ENCODE measurements around the gene CEP112. TPM values are rescaled to one million over a fixed set of nuclear protein-coding genes. Genes with fewer than 3 reads are reported as not detected.

The CEP112 gene
- total RNA-seq, 1 experiment from 2014 or later, result 9.5 TPM

GRCh38 chr17:65657251-65657828 is 534.6 kb downstream of the CEP112 start:
- ChIA-PET CTCF (no interaction called here), POLR2A (no interaction called here)
- Histone ChIP-seq H3K4me1 (ENCODE audit: control insufficient read depth, insufficient read depth, low read length) (no peaks in the 10 kb centered on the region), H3K4me3 (ENCODE audit: low read depth in 2 of 2, low read length in 2 of 2) (no peak overlapping the region), H3K9me3 (ENCODE audit: control insufficient read depth, insufficient read depth, low read depth, low read length) (no peaks in the 10 kb centered on the region), H3K27ac (ENCODE audit: low read length) (no peak overlapping the region), H3K27me3 (ENCODE audit: control insufficient read depth, insufficient read depth, low read length) (no peaks in the 10 kb centered on the region), H3K36me3 (ENCODE audit: control insufficient read depth, insufficient read depth, low read length) (no peaks in the 10 kb centered on the region)
- intact Hi-C loops (cut with micrococcal nuclease; ENCODE audit: unreplicated experiment), result no loop called here
- TF ChIP-seq SIN3A (IDR thresholded peaks at IDR 0.05; ENCODE audit: borderline replicate concordance, insufficient read depth, low read depth, low read length) (no peak), CTCF (IDR thresholded peaks at IDR 0.05) (no peak), REST (IDR thresholded peaks at IDR 0.05; ENCODE audit: insufficient read depth in 1 of 2, low read depth in 2 of 2, low read length in 1 of 2) (no peak)
- in situ Hi-C loops (cut with HindIII; ENCODE audit: low pct_unique_long_range_greater_than_20kb, low sequenced_read_pairs), result no loop called here
- no TSS peak for BruUV-seq (replicated peaks)
- DNase-seq (ENCODE audit: low read depth, low spot score) (no peak), ATAC-seq (no peak)

GRCh38 chr17:65656390-65657250 is 535.3 kb downstream of the CEP112 start:
- H3K9me3 ChIP-seq (ENCODE audit: control insufficient read depth, insufficient read depth, low read depth, low read length), result no peaks in the 10 kb centered on the region
- in situ Hi-C loops (cut with HindIII; ENCODE audit: low pct_unique_long_range_greater_than_20kb, low sequenced_read_pairs) (no loop called here), intact Hi-C loops (cut with micrococcal nuclease; ENCODE audit: unreplicated experiment) (no loop called here)
- H3K4me1 ChIP-seq (ENCODE audit: control insufficient read depth, insufficient read depth, low read length), result no peaks in the 10 kb centered on the region
- TF ChIP-seq REST (IDR thresholded peaks at IDR 0.05; ENCODE audit: insufficient read depth in 1 of 2, low read depth in 2 of 2, low read length in 1 of 2), result no peak
- TF ChIP-seq CTCF (IDR thresholded peaks at IDR 0.05), result no peak
- no peak for TF ChIP-seq POLR2AphosphoS5 (IDR thresholded peaks at IDR 0.05; ENCODE audit: low read depth, low read length)
- no peak for TF ChIP-seq TCF7L2 (IDR thresholded peaks at IDR 0.05; ENCODE audit: low read depth, low read length)
- no peak for TF ChIP-seq SIN3A (IDR thresholded peaks at IDR 0.05; ENCODE audit: borderline replicate concordance, insufficient read depth, low read depth, low read length)
- CTCF ChIA-PET, result no interaction called here
- DNase-seq (ENCODE audit: low read depth, low spot score), result no peak
- H3K4me3 ChIP-seq (ENCODE audit: low read depth in 2 of 2, low read length in 2 of 2), result no peak overlapping the region
- H3K27me3 ChIP-seq (ENCODE audit: control insufficient read depth, insufficient read depth, low read length), result no peaks in the 10 kb centered on the region
- no peaks in the 10 kb centered on the region for H3K36me3 ChIP-seq (ENCODE audit: control insufficient read depth, insufficient read depth, low read length)
- POLR2A ChIA-PET, result no interaction called here
- BruUV-seq (replicated peaks), result no TSS peak
- no peak for ATAC-seq
- no peak overlapping the region for H3K27ac ChIP-seq (ENCODE audit: low read length)
